H1 (cell line): ENCODE measurements around the gene MTERF2. TPM values are rescaled to one million over a fixed set of nuclear protein-coding genes. Genes with fewer than 3 reads are reported as not detected.

Source experiments
- CEBPB ChIP-seq: IDR thresholded peaks from 2 replicates; pipeline ENCODE4 v1.6.1; 2012; ENCODE audit warnings: low read depth, low read length
- TCF12 ChIP-seq: IDR thresholded peaks from 2 replicates; pipeline ENCODE4 v1.6.1; 2011; ENCODE audit warnings: low read depth, mild to moderate bottlenecking, low read length
- polyA plus RNA-seq, 7 experiments: library from polyadenylated mRNA; depleted of rRNA in 3 of 7; stranded (reverse) in 5 of 7; unstranded in 2 of 7; fragments of >200 nt in 5 of 7; fragments of 200-250 nt in 2 of 7; gene quantifications; 1 replicate in 5 of 7; 2 replicates in 1 of 7; 4 replicates in 1 of 7; pipeline versions ENCODE4 v1.2.1 to v1.2.3, GENCODE V29; 2011 to 2013; ENCODE audit warnings: missing spikeins in 2 of 7, mixed read lengths in 2 of 7
- total RNA-seq: library from RNA; stranded (reverse); fragmentation: NEBNext Ultra II Directional; extraction: Animal tissue kit (Norgen Biotek cat#: 25700); gene quantifications from 2 replicates; pipeline ENCODE4 v1.2.1, GENCODE V29; 2021

Gene MTERF2
- total and polyA plus RNA-seq, 2 of the 8 experiments (the other 6 are each of a cell fraction or from before 2014, with no cell fraction given): 2.8 to 7.1 TPM

- TF ChIP-seq CEBPB (no peak), TCF12 (no peak)
- TF ChIP-seq, all 59 proteins: peak for 0
Observed at GRCh38 chr12:106986135-106986534, 811 bp downstream of the MTERF2 start (continued).
